Measurements from ENCODE around the gene CDH4.

- TF ChIP-seq POLR2AphosphoS5 (IDR thresholded peaks at IDR 0.05): no peak
- TF ChIP-seq CTCF (IDR thresholded peaks at IDR 0.05): no peak
- TF ChIP-seq POLR2A (IDR thresholded peaks at IDR 0.05): no peak
- no peak for TF ChIP-seq EP300 (IDR thresholded peaks at IDR 0.05)
These were observed 155.5 kb downstream of the CDH4 start for GRCh38 chr20:61407561-61407960.

All from sigmoid colon (tissue), 4 donors.